Breast epithelium (tissue), 4 donors: ENCODE results near the gene KIF4A. TPM values are rescaled to one million over a fixed set of nuclear protein-coding genes. Genes with fewer than 3 reads are reported as not detected.

Source experiments
- DNase-seq, 2 donors: peaks; one replicate each; pipeline ENCODE4 v3.0.0-alpha.2; 2019; ENCODE audit warnings: low spot score in 2 of 2
- H3K27ac ChIP-seq, 2 donors: fragments of 200-600 bp; sonication (generic) in 1 of 2; one replicate each; pipeline ENCODE4 v1.5.1; 2016 to 2019; ENCODE audit warnings: mild to moderate bottlenecking in 1 of 2
- H3K27me3 ChIP-seq, 2 donors: fragments of 200-600 bp; sonication (generic) in 1 of 2; one replicate each; pipeline versions ENCODE4 v1.5.1 to v1.6.0; 2017 to 2019; ENCODE audit warnings: control low read depth in 1 of 2, mild to moderate bottlenecking in 1 of 2
- H3K36me3 ChIP-seq: fragments of 200-600 bp; one replicate; pipeline ENCODE4 v1.5.1; 2019
- H3K4me1 ChIP-seq, 2 donors: fragments of 200-600 bp; sonication (generic); one replicate each; pipeline ENCODE4 v1.5.1; 2016 to 2019; ENCODE audit warnings: control low read depth in 1 of 2
- H3K4me3 ChIP-seq, 3 donors: fragments of 200-600 bp; sonication (generic); 1 replicate in 2 of 3; 2 replicates in 1 of 3; pipeline ENCODE4 v1.5.1; 2016 to 2019; ENCODE audit warnings: mild to moderate bottlenecking in 3 of 3, moderate library complexity in 2 of 3
- H3K9me3 ChIP-seq, 2 donors: fragments of 200-600 bp; sonication (generic) in 1 of 2; one replicate each; pipeline ENCODE4 v1.5.1; 2016 to 2019; ENCODE audit warnings: control low read depth in 1 of 2
- POLR2A ChIP-seq: fragments of 450-650 bp; IDR thresholded peaks from one replicate; pipeline ENCODE4 v1.6.1; 2016; ENCODE audit warnings: antibody characterized with exemption, mild to moderate bottlenecking, moderate library complexity
- POLR2AphosphoS5 ChIP-seq, 3 donors: sonication (generic); formaldehyde crosslinking; IDR thresholded peaks; one replicate each; pipeline ENCODE4 v1.6.1; 2017; ENCODE audit warnings: antibody characterized with exemption in 3 of 3
- intact Hi-C: fragments of 100-400 bp; cut with DNase I; formaldehyde crosslinking; loops from one replicate; pipeline ENCODE4 v1.15.1; 2023; ENCODE audit warnings: low total_unique reads
- total RNA-seq, 3 donors: library from RNA; depleted of rRNA; stranded (reverse); fragments of >200 nt; gene quantifications; one replicate each; pipeline ENCODE4 v1.1.0, GENCODE V29; 2016
- TF ChIP-seq, protein P1 (sequence below), 3 donors: fragments of 450-650 bp; IDR thresholded peaks; one replicate each; pipeline ENCODE4 v1.5.1; 2016 to 2017; ENCODE audit warnings: antibody characterized with exemption in 3 of 3, mild to moderate bottlenecking in 3 of 3, moderate library complexity in 3 of 3

Gene KIF4A
- total RNA-seq, 3 donors from 2014 or later = 0.15 to 0.80 (median 0.33) TPM

GRCh38 chrX:70437921-70438665, 148.2 kb downstream of the KIF4A start:
- H3K27me3 ChIP-seq = peaks cover 0 to 58% of the 10 kb centered on the region in 2 donors
- TF ChIP-seq POLR2AphosphoS5 (IDR thresholded peaks at IDR 0.05) = no peak
- TF ChIP-seq POLR2A = no peak
- TF ChIP-seq, protein P1, sequence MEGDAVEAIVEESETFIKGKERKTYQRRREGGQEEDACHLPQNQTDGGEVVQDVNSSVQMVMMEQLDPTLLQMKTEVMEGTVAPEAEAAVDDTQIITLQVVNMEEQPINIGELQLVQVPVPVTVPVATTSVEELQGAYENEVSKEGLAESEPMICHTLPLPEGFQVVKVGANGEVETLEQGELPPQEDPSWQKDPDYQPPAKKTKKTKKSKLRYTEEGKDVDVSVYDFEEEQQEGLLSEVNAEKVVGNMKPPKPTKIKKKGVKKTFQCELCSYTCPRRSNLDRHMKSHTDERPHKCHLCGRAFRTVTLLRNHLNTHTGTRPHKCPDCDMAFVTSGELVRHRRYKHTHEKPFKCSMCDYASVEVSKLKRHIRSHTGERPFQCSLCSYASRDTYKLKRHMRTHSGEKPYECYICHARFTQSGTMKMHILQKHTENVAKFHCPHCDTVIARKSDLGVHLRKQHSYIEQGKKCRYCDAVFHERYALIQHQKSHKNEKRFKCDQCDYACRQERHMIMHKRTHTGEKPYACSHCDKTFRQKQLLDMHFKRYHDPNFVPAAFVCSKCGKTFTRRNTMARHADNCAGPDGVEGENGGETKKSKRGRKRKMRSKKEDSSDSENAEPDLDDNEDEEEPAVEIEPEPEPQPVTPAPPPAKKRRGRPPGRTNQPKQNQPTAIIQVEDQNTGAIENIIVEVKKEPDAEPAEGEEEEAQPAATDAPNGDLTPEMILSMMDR (IDR thresholded peaks at IDR 0.05) = no peak
- no peak for DNase-seq
- H3K4me3 ChIP-seq = no peak overlapping the region
- H3K9me3 ChIP-seq = no peaks in the 10 kb centered on the region
- H3K36me3 ChIP-seq = no peaks in the 10 kb centered on the region
- H3K27ac ChIP-seq = no peak overlapping the region
- intact Hi-C loops = no loop called here
- H3K4me1 ChIP-seq = no peaks in the 10 kb centered on the region

- TF ChIP-seq POLR2AphosphoS5 (IDR thresholded peaks at IDR 0.05) = no peak
- no peak for TF ChIP-seq POLR2A
- TF ChIP-seq, protein P1 (IDR thresholded peaks at IDR 0.05) = no peak
- intact Hi-C loops = no loop called here
- DNase-seq = no peak
Observed at GRCh38 chrX:70439016-70439415, 149.1 kb downstream of the KIF4A start.

GRCh38 chrX:70442224-70442623, 152.3 kb downstream of the KIF4A start:
- H3K4me3 ChIP-seq = no peak overlapping the region
- no peak for DNase-seq
- peaks cover 0 to 65% of the 10 kb centered on the region in 2 donors for H3K27me3 ChIP-seq
- no peaks in the 10 kb centered on the region for H3K4me1 ChIP-seq
- intact Hi-C loops = no loop called here
- no peaks in the 10 kb centered on the region for H3K36me3 ChIP-seq
- TF ChIP-seq POLR2AphosphoS5 (IDR thresholded peaks at IDR 0.05) (no peak), POLR2A (no peak)
- TF ChIP-seq, protein P1 (IDR thresholded peaks at IDR 0.05) = no peak
- no peaks in the 10 kb centered on the region for H3K9me3 ChIP-seq
- H3K27ac ChIP-seq = no peak overlapping the region

More at GRCh38 chrX:70439016-70439415, 149.1 kb downstream of the KIF4A start:
- Histone ChIP-seq H3K4me3 (no peak overlapping the region), H3K4me1 (no peaks in the 10 kb centered on the region), H3K27ac (no peak overlapping the region), H3K36me3 (no peaks in the 10 kb centered on the region), H3K27me3 (peaks cover 0 to 59% of the 10 kb centered on the region in 2 donors), H3K9me3 (no peaks in the 10 kb centered on the region)

DNA sequence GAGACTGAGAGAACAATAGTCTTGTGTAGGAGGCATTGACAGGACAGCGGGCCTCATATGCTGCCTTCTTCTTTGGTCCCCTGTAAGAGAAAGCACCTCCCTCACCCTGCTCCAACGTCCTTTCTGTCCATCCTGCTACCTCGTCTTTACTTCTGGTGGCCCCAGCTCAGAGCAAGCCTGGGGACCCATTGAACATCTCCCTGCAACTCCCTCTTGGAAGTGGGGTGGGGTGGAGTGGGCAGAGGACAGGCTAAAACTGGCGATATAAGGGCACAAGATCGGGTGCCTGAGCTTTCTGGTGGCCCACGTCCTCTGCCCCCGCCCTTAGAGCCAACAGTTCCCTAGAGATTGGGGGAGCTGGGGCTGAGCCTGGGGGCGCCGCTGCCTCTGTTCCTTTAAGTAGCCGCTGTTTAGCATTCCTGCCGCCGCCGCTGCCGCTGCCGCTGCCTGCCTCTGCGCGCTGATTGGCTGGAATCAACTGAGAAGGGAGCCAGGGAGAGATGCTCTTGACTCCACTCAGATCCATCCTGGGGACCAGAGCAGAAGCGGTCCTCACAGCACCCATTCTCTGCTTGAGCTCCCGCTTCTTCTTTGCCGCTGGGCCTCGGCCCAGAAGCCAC, 154.5 kb downstream of the KIF4A start, which contains the start of gene DLG3:
Gene DLG3 (plus strand): TSS at position 510 of the 620 bp plus-strand sequence. CDS start 367 bp downstream, outside the sequence.
- Histone ChIP-seq H3K9me3 (no peaks in the 10 kb centered on the region), H3K4me1 (no peaks in the 10 kb centered on the region), H3K36me3 (no peaks in the 10 kb centered on the region), H3K27me3 (peaks cover 0 to 79% of the 10 kb centered on the region in 2 donors), H3K27ac (no peak within 1 kb of the TSS), H3K4me3 (peak within 1 kb of the TSS in 2 of 3 donors; percentile 32 to 50)
- DNase-seq = no peak
- TF ChIP-seq POLR2A (no peak), POLR2AphosphoS5 (IDR thresholded peaks at IDR 0.05) (no peak)
- TF ChIP-seq, protein P1 (IDR thresholded peaks at IDR 0.05) = no peak
- intact Hi-C loops = no loop called here
